IMR-90 (cell line): ENCODE measurements around the gene GPR6. TPM values are rescaled to one million over a fixed set of nuclear protein-coding genes. Genes with fewer than 3 reads are reported as not detected.

Experiments used
- ATAC-seq: fragments of 200-7000 bp; cut with Tn5 transposase; 2 replicates; pipeline ENCODE4 v1.9.1; 2020; ENCODE audit warnings: low read depth, mild to moderate bottlenecking, moderate library complexity
- BruUV-seq: library from RNA; stranded (reverse); fragments of 400-500 nt; replicated peaks from 2 replicates; lab custom pipeline; 2021; lab: Mats Ljungman, UMichigan
- CTCF ChIA-PET: fragments of 300-600 bp; formaldehyde crosslinking; extraction: SDS; loops from one replicate; lab custom pipeline; 2021; ENCODE audit warnings: antibody characterized with exemption; lab: Yijun Ruan, JAX
- POLR2A ChIA-PET: fragments of 300-600 bp; sonication (Branson Sonifier 250); formaldehyde crosslinking; loops from one replicate; lab custom pipeline; 2022; ENCODE audit warnings: antibody characterized with exemption; ENCODE audit not compliant: unreplicated experiment; lab: Charles Lee
- DNase-seq: peaks from one replicate; pipeline ENCODE4 v3.0.0; 2013
- H2AFZ ChIP-seq: replicated peaks from 2 replicates; pipeline ENCODE3; 2013; ENCODE audit warnings: low read length, mild to moderate bottlenecking; ENCODE audit not compliant: poor library complexity
- H2AK5ac ChIP-seq: 2 replicates; pipeline ENCODE4 v1.6.1; 2013; ENCODE audit warnings: low read depth, low read length, inconsistent platforms
- H2AK9ac ChIP-seq: replicated peaks from 2 replicates; pipeline ENCODE3; 2013; ENCODE audit warnings: mild to moderate bottlenecking, low read depth, low read length, moderate library complexity; ENCODE audit not compliant: poor library complexity
- H2BK120ac ChIP-seq: 2 replicates; pipeline ENCODE4 v1.6.1; 2013; ENCODE audit warnings: low read depth, low read length, inconsistent platforms
- H2BK15ac ChIP-seq: 3 replicates; pipeline ENCODE4 v1.6.1; 2013; ENCODE audit warnings: low read depth, low read length, inconsistent platforms
- H2BK20ac ChIP-seq: 2 replicates; pipeline ENCODE4 v1.6.1; 2013; ENCODE audit warnings: low read depth, mild to moderate bottlenecking, inconsistent platforms, low read length, moderate library complexity
- H2BK5ac ChIP-seq: 2 replicates; pipeline ENCODE4 v1.6.1; 2013; ENCODE audit warnings: mild to moderate bottlenecking, low read depth, low read length, inconsistent platforms; ENCODE audit not compliant: poor library complexity, severe bottlenecking
- H3K14ac ChIP-seq: replicated peaks from 2 replicates; pipeline ENCODE4 v1.6.1; 2013; ENCODE audit warnings: low read depth, low read length, inconsistent platforms
- H3K18ac ChIP-seq: 2 replicates; pipeline ENCODE4 v1.6.1; 2013; ENCODE audit warnings: low read depth, low read length, control low read depth
- H3K23ac ChIP-seq: 2 replicates; pipeline ENCODE4 v1.6.1; 2013; ENCODE audit warnings: low read depth, low read length, inconsistent platforms
- H3K27ac ChIP-seq: 2 replicates; pipeline ENCODE4 v1.5.1; 2013; ENCODE audit warnings: mild to moderate bottlenecking, control low read depth, low read length; ENCODE audit not compliant: insufficient read depth
- H3K27me3 ChIP-seq: 2 replicates; pipeline ENCODE4 v1.6.1; 2013; ENCODE audit warnings: low read length; ENCODE audit not compliant: control insufficient read depth, insufficient read depth
- H3K36me3 ChIP-seq: 2 replicates; pipeline ENCODE4 v1.6.1; 2013; ENCODE audit warnings: low read length, mixed read lengths; ENCODE audit not compliant: control insufficient read depth, insufficient read depth
- H3K4ac ChIP-seq: 2 replicates; pipeline ENCODE4 v1.6.1; 2013; ENCODE audit warnings: low read depth, low read length, inconsistent platforms
- H3K4me1 ChIP-seq: 2 replicates; pipeline ENCODE4 v1.6.1; 2013; ENCODE audit warnings: low read length, mixed read lengths; ENCODE audit not compliant: control insufficient read depth, insufficient read depth
- H3K4me2 ChIP-seq: 2 replicates; pipeline ENCODE4 v1.6.1; 2013; ENCODE audit warnings: low read depth, mild to moderate bottlenecking, control low read depth, low read length, moderate library complexity
- H3K4me3 ChIP-seq: 2 replicates; pipeline ENCODE4 v1.5.1; 2013; ENCODE audit warnings: low read depth, mild to moderate bottlenecking, control low read depth, low read length, moderate library complexity; ENCODE audit not compliant: insufficient read depth
- H3K56ac ChIP-seq: 2 replicates; pipeline ENCODE4 v1.6.1; 2013; ENCODE audit warnings: low read length, inconsistent platforms; ENCODE audit not compliant: insufficient read depth; ENCODE audit errors: extremely low read depth
- H3K79me1 ChIP-seq, 2 experiments: 2 replicates each; pipeline ENCODE4 v1.6.1; 2013; ENCODE audit warnings: low read length in 2 of 2, inconsistent platforms in 1 of 2, low read depth in 1 of 2
- H3K9ac ChIP-seq: 2 replicates; pipeline ENCODE4 v1.6.1; 2013; ENCODE audit warnings: low read depth, low read length, control low read depth
- H3K9me1 ChIP-seq: 2 replicates; pipeline ENCODE4 v1.6.1; 2013; ENCODE audit warnings: low read length, inconsistent platforms; ENCODE audit not compliant: insufficient read depth
- H3K9me3 ChIP-seq: 2 replicates; pipeline ENCODE4 v1.6.1; 2013; ENCODE audit warnings: low read length; ENCODE audit not compliant: control insufficient read depth, insufficient read depth
- H4K20me1 ChIP-seq: 2 replicates; pipeline ENCODE4 v1.6.1; 2013; ENCODE audit warnings: low read length, inconsistent platforms; ENCODE audit not compliant: insufficient read depth
- H4K5ac ChIP-seq: 2 replicates; pipeline ENCODE4 v1.6.1; 2013; ENCODE audit warnings: mild to moderate bottlenecking, low read depth, low read length, control low read depth
- H4K8ac ChIP-seq, 2 experiments: 2 replicates each; pipeline ENCODE4 v1.6.1; 2013; ENCODE audit warnings: low read depth in 2 of 2, low read length in 2 of 2, control low read depth in 1 of 2, inconsistent platforms in 1 of 2
- H4K91ac ChIP-seq: 2 replicates; pipeline ENCODE4 v1.6.1; 2013; ENCODE audit warnings: low read depth, low read length, inconsistent platforms; ENCODE audit not compliant: insufficient read depth
- CEBPB ChIP-seq: IDR thresholded peaks from 2 replicates; pipeline ENCODE4 v1.6.1; 2012; ENCODE audit warnings: low read depth, low read length, improper control_type of control experiment
- CHD1 ChIP-seq: IDR thresholded peaks from 2 replicates; pipeline ENCODE4 v1.6.1; 2012; ENCODE audit warnings: low read depth, low read length, improper control_type of control experiment
- MAFK ChIP-seq: IDR thresholded peaks from 2 replicates; pipeline ENCODE4 v1.6.1; 2012; ENCODE audit warnings: low read depth, low read length, improper control_type of control experiment
- POLR2A ChIP-seq: IDR thresholded peaks from 2 replicates; pipeline ENCODE4 v1.6.1; 2012; ENCODE audit warnings: mild to moderate bottlenecking, low read depth, low read length
- RAD21 ChIP-seq: IDR thresholded peaks from 2 replicates; pipeline ENCODE4 v1.6.1; 2012; ENCODE audit warnings: low read length, improper control_type of control experiment
- RFX5 ChIP-seq: IDR thresholded peaks from 2 replicates; pipeline ENCODE4 v1.8.0; 2012; ENCODE audit warnings: low read depth, mild to moderate bottlenecking, low read length, moderate library complexity
- SMC3 ChIP-seq: fragments of 150-350 bp; IDR thresholded peaks from 2 replicates; pipeline ENCODE4 v1.6.1; 2016; ENCODE audit warnings: low read depth, mild to moderate bottlenecking, antibody characterized with exemption, low read length, moderate library complexity
- WGBS, 2 experiments: methylation state at CpG; one replicate each; pipeline versions ENCODE4 v1.1.5 to v1.1.7; 2013; ENCODE audit warnings: missing lambda C conversion rate in 2 of 2; ENCODE audit not compliant: insufficient read length in 1 of 2; ENCODE audit errors: extremely low coverage in 2 of 2; 5-methylcytosine and 5-hydroxymethylcytosine counted together
- dilution Hi-C: fragments of 300-500 bp; cut with HindIII; formaldehyde crosslinking; loops from one replicate; pipeline ENCODE4 v1.14.3; 2018; ENCODE audit warnings: low sequenced_read_pairs; ENCODE audit not compliant: unreplicated experiment
- in situ Hi-C: fragments of 300-500 bp; cut with MboI; formaldehyde crosslinking; loops from 3 replicates; pipeline ENCODE4 v1.14.3; 2019; ENCODE audit warnings: low sequenced_read_pairs, inconsistent platforms, mixed read lengths
- intact Hi-C: fragments of 100-400 bp; cut with micrococcal nuclease; formaldehyde crosslinking; loops from 2 replicates; pipeline ENCODE4 v1.10.0; 2022
- polyA plus RNA-seq, 3 experiments: library from polyadenylated mRNA; depleted of rRNA; stranded (reverse); fragments of >200 nt; gene quantifications; 2 replicates each; pipeline ENCODE4 v1.2.3, GENCODE V29; 2012; ENCODE audit warnings: low replicate concordance in 1 of 3
- total RNA-seq: library from RNA; depleted of rRNA; stranded (reverse); fragments of >200 nt; gene quantifications from 2 replicates; pipeline ENCODE4 v1.2.3, GENCODE V29; 2012
- TF ChIP-seq, protein P1 (sequence below): conservative IDR thresholded peaks from 2 replicates; pipeline ENCODE4 v1.5.1; 2012; ENCODE audit warnings: mild to moderate bottlenecking, low read depth, low read length, improper control_type of control experiment
- TF ChIP-seq, protein P2 (sequence below): fragments of 150-350 bp; IDR thresholded peaks from 2 replicates; pipeline ENCODE4 v1.6.1; 2017; ENCODE audit warnings: mild to moderate bottlenecking, antibody characterized with exemption, low read length, low read depth
- TF ChIP-seq, protein P3 (sequence below): fragments of 150-350 bp; IDR thresholded peaks from 2 replicates; pipeline ENCODE4 v1.6.1; 2016; ENCODE audit warnings: low read depth, mild to moderate bottlenecking, low read length, moderate library complexity, borderline replicate concordance

Gene GPR6
- total and polyA plus RNA-seq, 2 of the 4 experiments (the other 2 are of a cell fraction) = not detected

DNA sequence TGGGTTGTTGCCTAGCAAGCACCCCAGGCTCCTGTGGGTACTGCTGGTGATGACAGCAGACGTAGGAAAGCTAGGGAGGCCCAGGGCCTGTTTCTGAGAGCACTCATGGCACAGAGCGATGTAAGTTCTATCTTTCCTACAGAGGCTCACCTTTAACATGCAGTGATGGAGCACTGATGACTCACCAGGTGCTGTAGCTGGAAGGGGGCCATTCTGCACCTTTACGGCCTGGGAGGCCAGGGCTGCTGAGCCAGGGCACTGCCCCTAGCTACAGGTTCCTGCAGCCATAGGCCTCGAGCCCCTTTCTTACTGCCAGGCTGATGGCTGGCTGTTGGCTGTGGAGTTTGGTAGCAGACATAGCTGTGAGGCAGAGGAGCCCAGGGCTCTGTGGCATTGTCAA lies 31.1 kb upstream of the GPR6 start:
- H3K56ac ChIP-seq = no peak overlapping the region
- no peak overlapping the region for H3K4me2 ChIP-seq
- H3K9me1 ChIP-seq = no peaks in the 10 kb centered on the region
- H2BK15ac ChIP-seq = no peak overlapping the region
- in situ Hi-C loops (no loop called here), intact Hi-C loops (no loop called here), dilution Hi-C loops (no loop called here)
- DNase-seq = no peak
- H3K4me1 ChIP-seq = no peaks in the 10 kb centered on the region
- no peak overlapping the region for H3K4me3 ChIP-seq
- H2BK5ac ChIP-seq = no peak overlapping the region
- H2BK120ac ChIP-seq = no peak overlapping the region
- H2AK5ac ChIP-seq = no peak overlapping the region
- TF ChIP-seq, protein P1, sequence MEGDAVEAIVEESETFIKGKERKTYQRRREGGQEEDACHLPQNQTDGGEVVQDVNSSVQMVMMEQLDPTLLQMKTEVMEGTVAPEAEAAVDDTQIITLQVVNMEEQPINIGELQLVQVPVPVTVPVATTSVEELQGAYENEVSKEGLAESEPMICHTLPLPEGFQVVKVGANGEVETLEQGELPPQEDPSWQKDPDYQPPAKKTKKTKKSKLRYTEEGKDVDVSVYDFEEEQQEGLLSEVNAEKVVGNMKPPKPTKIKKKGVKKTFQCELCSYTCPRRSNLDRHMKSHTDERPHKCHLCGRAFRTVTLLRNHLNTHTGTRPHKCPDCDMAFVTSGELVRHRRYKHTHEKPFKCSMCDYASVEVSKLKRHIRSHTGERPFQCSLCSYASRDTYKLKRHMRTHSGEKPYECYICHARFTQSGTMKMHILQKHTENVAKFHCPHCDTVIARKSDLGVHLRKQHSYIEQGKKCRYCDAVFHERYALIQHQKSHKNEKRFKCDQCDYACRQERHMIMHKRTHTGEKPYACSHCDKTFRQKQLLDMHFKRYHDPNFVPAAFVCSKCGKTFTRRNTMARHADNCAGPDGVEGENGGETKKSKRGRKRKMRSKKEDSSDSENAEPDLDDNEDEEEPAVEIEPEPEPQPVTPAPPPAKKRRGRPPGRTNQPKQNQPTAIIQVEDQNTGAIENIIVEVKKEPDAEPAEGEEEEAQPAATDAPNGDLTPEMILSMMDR = no peak
- TF ChIP-seq MAFK (no peak), CEBPB (no peak), RFX5 (no peak), CHD1 (no peak), SMC3 (no peak), RAD21 (no peak), POLR2A (no peak)
- TF ChIP-seq, protein P2, sequence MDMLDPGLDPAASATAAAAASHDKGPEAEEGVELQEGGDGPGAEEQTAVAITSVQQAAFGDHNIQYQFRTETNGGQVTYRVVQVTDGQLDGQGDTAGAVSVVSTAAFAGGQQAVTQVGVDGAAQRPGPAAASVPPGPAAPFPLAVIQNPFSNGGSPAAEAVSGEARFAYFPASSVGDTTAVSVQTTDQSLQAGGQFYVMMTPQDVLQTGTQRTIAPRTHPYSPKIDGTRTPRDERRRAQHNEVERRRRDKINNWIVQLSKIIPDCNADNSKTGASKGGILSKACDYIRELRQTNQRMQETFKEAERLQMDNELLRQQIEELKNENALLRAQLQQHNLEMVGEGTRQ = no peak
- TF ChIP-seq, protein P3, sequence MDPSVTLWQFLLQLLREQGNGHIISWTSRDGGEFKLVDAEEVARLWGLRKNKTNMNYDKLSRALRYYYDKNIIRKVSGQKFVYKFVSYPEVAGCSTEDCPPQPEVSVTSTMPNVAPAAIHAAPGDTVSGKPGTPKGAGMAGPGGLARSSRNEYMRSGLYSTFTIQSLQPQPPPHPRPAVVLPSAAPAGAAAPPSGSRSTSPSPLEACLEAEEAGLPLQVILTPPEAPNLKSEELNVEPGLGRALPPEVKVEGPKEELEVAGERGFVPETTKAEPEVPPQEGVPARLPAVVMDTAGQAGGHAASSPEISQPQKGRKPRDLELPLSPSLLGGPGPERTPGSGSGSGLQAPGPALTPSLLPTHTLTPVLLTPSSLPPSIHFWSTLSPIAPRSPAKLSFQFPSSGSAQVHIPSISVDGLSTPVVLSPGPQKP = no peak
- no peak overlapping the region for H2AFZ ChIP-seq
- no peak overlapping the region for H3K9ac ChIP-seq
- H4K91ac ChIP-seq = no peak overlapping the region
- H3K4ac ChIP-seq = no peak overlapping the region
- no peak overlapping the region for H3K23ac ChIP-seq
- no peaks in the 10 kb centered on the region for H4K20me1 ChIP-seq
- no peak overlapping the region for H3K18ac ChIP-seq
- ChIA-PET POLR2A (interaction anchor here (0.7 kb wide), 1 partner anchor 30 kb away, joined by 14 read pairs; no protein-coding TSS in a partner anchor), CTCF (no interaction called here)
- H3K14ac ChIP-seq = no peak overlapping the region
- no peak overlapping the region for H3K27ac ChIP-seq
- no peak overlapping the region for H2BK20ac ChIP-seq
- no peak overlapping the region for H4K8ac ChIP-seq
- H3K27me3 ChIP-seq = peaks cover 4% of the 10 kb centered on the region
- no peak overlapping the region for H2AK9ac ChIP-seq
- no peaks in the 10 kb centered on the region for H3K79me1 ChIP-seq
- WGBS, 2 experiments = no CpG with 5 or more reads among the region's 4 CpGs
- H4K5ac ChIP-seq = no peak overlapping the region
- no peaks in the 10 kb centered on the region for H3K36me3 ChIP-seq
- no peaks in the 10 kb centered on the region for H3K9me3 ChIP-seq
- ATAC-seq = no peak
- no TSS peak for BruUV-seq
